OCI-LY7 (cell line): ENCODE results near the gene ATP6V1C2. TPM values are rescaled to one million over a fixed set of nuclear protein-coding genes. Genes with fewer than 3 reads are reported as not detected.

Source experiments
- BruUV-seq: library from RNA; stranded (reverse); fragments of 400-500 nt; replicated peaks from 2 replicates; lab custom pipeline; 2021; lab: Mats Ljungman, UMichigan
- CTCF ChIA-PET: fragments of 300-600 bp; sonication (Branson Sonifier 250); formaldehyde crosslinking; loops from one replicate; lab custom pipeline; 2022; ENCODE audit warnings: antibody characterized with exemption; ENCODE audit not compliant: unreplicated experiment; lab: Charles Lee
- POLR2A ChIA-PET: fragments of 300-600 bp; sonication (Branson Sonifier 250); formaldehyde crosslinking; loops from one replicate; lab custom pipeline; 2022; ENCODE audit warnings: antibody characterized with exemption; lab: Charles Lee
- DNase-seq: peaks from one replicate; pipeline ENCODE4 v3.0.0-alpha.2; 2015; ENCODE audit warnings: low spot score
- H2AFZ ChIP-seq: fragments of 200-600 bp; sonication (generic), shearing (Covaris generic); 2 replicates; pipeline ENCODE4 v1.6.1; 2014; ENCODE audit warnings: mild to moderate bottlenecking, antibody characterized with exemption, low read length, moderate library complexity
- H3K27ac ChIP-seq: fragments of 200-600 bp; sonication (generic); 2 replicates; pipeline ENCODE4 v1.5.1; 2014; ENCODE audit warnings: mixed run types, low read depth, mild to moderate bottlenecking, moderate library complexity, low read length, inconsistent platforms; ENCODE audit not compliant: poor library complexity, severe bottlenecking
- H3K36me3 ChIP-seq: fragments of 200-600 bp; sonication (generic); 2 replicates; pipeline ENCODE4 v1.6.1; 2014; ENCODE audit warnings: mild to moderate bottlenecking, antibody characterized with exemption, low read length, moderate library complexity, mixed read lengths; ENCODE audit not compliant: insufficient read depth
- H3K4me1 ChIP-seq: fragments of 200-600 bp; sonication (generic); 2 replicates; pipeline ENCODE4 v1.5.1; 2014; ENCODE audit warnings: mild to moderate bottlenecking, low read length; ENCODE audit not compliant: insufficient read depth, poor library complexity, severe bottlenecking
- H3K4me2 ChIP-seq: fragments of 200-600 bp; sonication (generic); 2 replicates; pipeline ENCODE4 v1.6.1; 2014; ENCODE audit warnings: mild to moderate bottlenecking, low read length
- H3K4me3 ChIP-seq: fragments of 200-600 bp; sonication (generic); 2 replicates; pipeline ENCODE4 v1.5.1; 2014; ENCODE audit warnings: mild to moderate bottlenecking, low read depth, low read length; ENCODE audit not compliant: poor library complexity, severe bottlenecking
- H3K79me2 ChIP-seq: fragments of 200-600 bp; sonication (generic); 2 replicates; pipeline ENCODE4 v1.6.1; 2016; ENCODE audit warnings: low read depth, mild to moderate bottlenecking, low read length, moderate library complexity, mixed read lengths; ENCODE audit not compliant: insufficient read depth
- H3K9me2 ChIP-seq: fragments of 200-600 bp; sonication (generic); 2 replicates; pipeline ENCODE4 v1.6.1; 2016; ENCODE audit warnings: mild to moderate bottlenecking, low read length, mixed read lengths; ENCODE audit not compliant: insufficient read depth
- H3K9me3 ChIP-seq: fragments of 200-600 bp; sonication (generic); 2 replicates; pipeline ENCODE4 v1.6.1; 2014; ENCODE audit warnings: mild to moderate bottlenecking, mixed run types, low read length, mixed read lengths
- H4K20me1 ChIP-seq: fragments of 200-600 bp; sonication (generic); 2 replicates; pipeline ENCODE4 v1.6.1; 2014; ENCODE audit warnings: mild to moderate bottlenecking, antibody characterized with exemption, low read length, moderate library complexity, mixed read lengths; ENCODE audit not compliant: insufficient read depth
- EZH2phosphoT487 ChIP-seq: fragments of 200-600 bp; sonication (generic); IDR thresholded peaks from 2 replicates; pipeline ENCODE4 v1.6.1; 2018; ENCODE audit warnings: low read depth, borderline replicate concordance, mild to moderate bottlenecking, mixed run types, antibody characterized with exemption, low read length, moderate library complexity, mixed read lengths
- intact Hi-C: fragments of 100-400 bp; cut with micrococcal nuclease; formaldehyde crosslinking; loops from one replicate; pipeline ENCODE4 v1.10.0; 2022; ENCODE audit not compliant: unreplicated experiment
- total RNA-seq, 2 experiments: library from RNA; depleted of rRNA in 1 of 2; stranded (reverse); fragments of >200 nt in 1 of 2; shearing (Covaris generic) in 1 of 2; gene quantifications; 2 replicates each; pipeline ENCODE4 v1.2.3, GENCODE V29; 2014 to 2022
- TF ChIP-seq, protein P1 (sequence below): fragments of 200-600 bp; sonication (generic); conservative IDR thresholded peaks from 2 replicates; pipeline ENCODE4 v1.5.1; 2014; ENCODE audit warnings: mild to moderate bottlenecking, antibody characterized with exemption, low read length, moderate library complexity, mixed read lengths

Gene ATP6V1C2
- total RNA-seq, 2 experiments from 2014 or later: 0.13 TPM; not detected in 1

DNA sequence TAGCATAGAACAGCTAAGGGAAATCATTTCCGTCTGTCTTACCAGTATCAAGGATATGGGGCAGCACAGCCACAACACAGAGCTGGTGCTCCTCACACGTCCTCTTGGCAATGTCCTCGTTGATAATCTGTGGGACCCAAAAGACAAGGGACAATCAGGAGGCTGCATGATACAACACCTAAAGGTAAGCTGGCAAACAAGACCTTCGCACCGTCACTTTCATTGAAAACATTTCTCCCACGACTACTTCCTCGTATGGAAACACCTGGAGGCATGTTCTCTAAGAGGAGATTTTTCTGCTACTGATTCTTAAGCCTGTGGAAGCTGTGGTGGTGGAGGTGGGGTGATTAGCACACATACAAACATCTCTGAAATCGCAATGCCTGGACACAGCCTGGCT, 67.4 kb downstream of the ATP6V1C2 start:
- no peak for TF ChIP-seq EZH2phosphoT487
- TF ChIP-seq, protein P1, sequence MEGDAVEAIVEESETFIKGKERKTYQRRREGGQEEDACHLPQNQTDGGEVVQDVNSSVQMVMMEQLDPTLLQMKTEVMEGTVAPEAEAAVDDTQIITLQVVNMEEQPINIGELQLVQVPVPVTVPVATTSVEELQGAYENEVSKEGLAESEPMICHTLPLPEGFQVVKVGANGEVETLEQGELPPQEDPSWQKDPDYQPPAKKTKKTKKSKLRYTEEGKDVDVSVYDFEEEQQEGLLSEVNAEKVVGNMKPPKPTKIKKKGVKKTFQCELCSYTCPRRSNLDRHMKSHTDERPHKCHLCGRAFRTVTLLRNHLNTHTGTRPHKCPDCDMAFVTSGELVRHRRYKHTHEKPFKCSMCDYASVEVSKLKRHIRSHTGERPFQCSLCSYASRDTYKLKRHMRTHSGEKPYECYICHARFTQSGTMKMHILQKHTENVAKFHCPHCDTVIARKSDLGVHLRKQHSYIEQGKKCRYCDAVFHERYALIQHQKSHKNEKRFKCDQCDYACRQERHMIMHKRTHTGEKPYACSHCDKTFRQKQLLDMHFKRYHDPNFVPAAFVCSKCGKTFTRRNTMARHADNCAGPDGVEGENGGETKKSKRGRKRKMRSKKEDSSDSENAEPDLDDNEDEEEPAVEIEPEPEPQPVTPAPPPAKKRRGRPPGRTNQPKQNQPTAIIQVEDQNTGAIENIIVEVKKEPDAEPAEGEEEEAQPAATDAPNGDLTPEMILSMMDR: no peak
- ChIA-PET CTCF (no interaction called here), POLR2A (interaction anchor here (0.7 kb wide), 1 partner anchor 40 kb away, joined by 3 read pairs; no protein-coding TSS in a partner anchor)
- H4K20me1 ChIP-seq: no peaks in the 10 kb centered on the region
- H3K9me2 ChIP-seq: no peaks in the 10 kb centered on the region
- no peak overlapping the region for H3K4me3 ChIP-seq
- H3K4me1 ChIP-seq: no peaks in the 10 kb centered on the region
- H3K27ac ChIP-seq: no peak overlapping the region
- H2AFZ ChIP-seq: no peak overlapping the region
- intact Hi-C loops: no loop called here
- no TSS peak for BruUV-seq
- H3K4me2 ChIP-seq: no peak overlapping the region
- H3K79me2 ChIP-seq: no peaks in the 10 kb centered on the region
- H3K9me3 ChIP-seq: no peaks in the 10 kb centered on the region
- no peak for DNase-seq
- H3K36me3 ChIP-seq: peaks cover 100% of the 10 kb centered on the region

DNA sequence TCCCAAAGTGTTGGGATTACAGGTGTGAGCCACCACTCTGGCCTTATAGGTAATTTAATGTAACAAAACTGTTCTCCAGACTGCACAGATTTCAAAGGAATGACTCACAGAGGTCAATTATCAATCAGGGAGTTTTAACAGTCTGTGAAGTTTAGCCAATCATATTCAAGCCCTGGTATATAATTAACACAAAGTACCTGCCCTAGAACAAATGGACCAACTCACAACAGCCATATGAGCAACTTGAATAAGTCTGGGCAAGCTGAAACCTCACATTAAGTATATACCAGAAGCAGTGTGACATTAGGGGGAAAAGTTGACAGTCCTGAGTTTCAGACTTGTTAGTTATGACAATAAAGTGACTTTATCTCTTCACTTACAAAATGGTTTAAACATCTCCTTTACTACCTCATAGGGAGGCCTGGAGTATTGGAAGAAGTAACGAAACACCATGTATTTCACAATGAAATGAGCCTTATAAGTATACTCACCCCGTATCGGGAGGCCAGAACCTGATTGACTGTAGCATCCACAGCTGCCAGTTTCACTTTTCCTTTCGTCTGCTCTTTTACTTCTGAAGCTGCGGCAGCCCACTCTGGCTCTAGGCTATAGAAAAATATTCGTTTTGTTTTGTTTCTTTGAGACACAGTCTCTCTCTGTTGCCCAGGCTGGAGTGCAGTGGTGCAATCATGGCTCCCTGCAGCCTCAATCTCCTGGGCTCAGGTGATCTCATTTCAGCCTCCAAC, 69.0 kb downstream of the ATP6V1C2 start:
- peaks cover 96% of the 10 kb centered on the region for H3K36me3 ChIP-seq

More for the DNA sequence above, 69.0 kb downstream of the ATP6V1C2 start:
- Histone ChIP-seq H3K27ac (no peak overlapping the region), H4K20me1 (no peaks in the 10 kb centered on the region), H3K9me2 (no peaks in the 10 kb centered on the region), H3K4me1 (no peaks in the 10 kb centered on the region), H2AFZ (no peak overlapping the region), H3K79me2 (no peaks in the 10 kb centered on the region), H3K4me2 (no peak overlapping the region), H3K9me3 (no peaks in the 10 kb centered on the region), H3K4me3 (no peak overlapping the region)
- POLR2A ChIA-PET: interaction anchor here (1.5 kb wide), 2 partner anchors 8 to 9 kb away, joined by 4 to 6 read pairs; no protein-coding TSS in a partner anchor
- TF ChIP-seq, protein P1: no peak
- TF ChIP-seq EZH2phosphoT487: no peak
- intact Hi-C loops: no loop called here
- no peak for DNase-seq
- no TSS peak for BruUV-seq
- CTCF ChIA-PET: no interaction called here
